Measurements from ENCODE around the gene ST7.

GRCh38 chr7:117092785-117093184, 139.5 kb downstream of the ST7 start:
- TF ChIP-seq CTCF (conservative IDR thresholded peaks at IDR 0.05; ENCODE audit: low read length) (no peak), EZH2phosphoT487 (IDR thresholded peaks at IDR 0.05; ENCODE audit: borderline replicate concordance) (no peak)
